HG02973 (cell line): ENCODE measurements around the gene KIAA1210.

ENCODE experiments used
- ATAC-seq: cut with Tn5 transposase; IDR thresholded peaks from one replicate; pipeline ENCODE4 v1.9.1; 2021; ENCODE audit warnings: moderate library complexity; ENCODE audit not compliant: unreplicated experiment

KIAA1210 gene

DNA sequence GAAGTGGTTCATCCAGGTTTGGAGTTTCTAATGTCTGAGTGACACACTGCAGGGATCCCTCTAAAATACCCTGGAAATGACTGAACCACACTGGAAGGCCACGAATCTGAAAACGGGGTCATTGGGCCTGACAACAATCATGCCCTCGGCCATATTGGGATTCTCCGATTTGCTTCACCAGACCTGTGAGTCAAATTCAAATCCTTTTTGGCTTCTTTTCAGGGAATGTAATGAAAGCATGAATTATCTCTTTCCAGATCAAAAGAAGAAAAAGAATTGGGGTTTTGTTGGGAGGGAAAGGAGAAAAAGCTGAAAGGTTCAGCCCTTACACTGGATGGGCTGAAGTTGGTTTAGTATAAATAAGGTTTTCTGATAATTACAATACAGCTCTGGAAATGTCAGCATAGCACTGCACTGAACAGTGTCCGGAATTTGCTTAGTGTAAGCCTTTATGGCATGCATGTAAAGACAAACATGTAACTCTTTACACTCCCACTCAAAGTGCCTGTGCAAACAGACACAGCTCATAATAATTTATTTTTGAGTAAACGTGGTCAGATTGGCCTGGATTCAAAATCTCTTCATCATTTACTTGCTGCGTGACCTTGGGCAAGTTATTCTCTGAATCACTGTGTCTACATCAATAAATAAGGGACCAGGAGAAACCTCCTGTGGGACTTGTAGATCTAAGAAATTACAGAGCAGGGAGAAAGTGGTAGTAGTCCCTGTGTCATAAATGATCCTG, 33.4 kb downstream of the KIAA1210 start:
- no peak for ATAC-seq

DNA sequence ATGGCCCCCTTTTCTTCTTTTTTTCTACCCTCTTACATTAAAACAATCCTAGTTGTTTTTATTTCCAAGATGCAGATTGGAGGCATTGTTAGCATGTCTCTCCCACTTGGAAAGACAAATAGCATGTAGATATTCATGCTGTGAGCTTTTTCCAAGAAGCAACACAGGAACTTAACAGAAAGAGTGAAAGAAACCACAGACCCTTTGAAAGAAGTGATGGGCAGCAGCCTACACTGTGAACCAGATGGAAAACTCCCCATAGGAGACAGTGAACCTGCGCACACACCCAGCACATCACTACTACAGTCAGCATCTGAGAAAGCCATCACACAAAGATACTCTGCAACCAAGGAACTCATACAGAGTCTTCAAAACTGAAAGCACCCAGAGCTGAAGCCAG, 37.0 kb downstream of the KIAA1210 start:
- ATAC-seq = no peak

DNA sequence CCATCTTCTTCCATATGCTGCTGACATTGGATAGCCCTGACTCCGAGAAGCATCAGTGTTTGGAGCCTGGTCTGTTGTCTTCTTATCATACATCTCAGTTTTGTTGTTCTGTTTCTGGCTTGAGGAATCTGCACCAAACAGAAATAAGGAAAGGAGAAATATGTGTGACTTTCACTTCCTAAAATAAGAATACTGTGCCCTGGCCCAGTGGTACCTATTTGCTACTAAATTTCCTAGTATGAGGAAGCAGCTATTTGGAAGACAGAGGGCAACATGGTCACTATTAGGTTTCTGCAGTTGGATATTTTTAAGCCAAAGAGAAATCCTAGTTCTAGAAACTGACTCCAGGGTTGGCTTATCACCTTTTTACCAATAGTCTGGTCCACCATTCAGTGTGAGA, 38.0 kb downstream of the KIAA1210 start:
- ATAC-seq = no peak

DNA sequence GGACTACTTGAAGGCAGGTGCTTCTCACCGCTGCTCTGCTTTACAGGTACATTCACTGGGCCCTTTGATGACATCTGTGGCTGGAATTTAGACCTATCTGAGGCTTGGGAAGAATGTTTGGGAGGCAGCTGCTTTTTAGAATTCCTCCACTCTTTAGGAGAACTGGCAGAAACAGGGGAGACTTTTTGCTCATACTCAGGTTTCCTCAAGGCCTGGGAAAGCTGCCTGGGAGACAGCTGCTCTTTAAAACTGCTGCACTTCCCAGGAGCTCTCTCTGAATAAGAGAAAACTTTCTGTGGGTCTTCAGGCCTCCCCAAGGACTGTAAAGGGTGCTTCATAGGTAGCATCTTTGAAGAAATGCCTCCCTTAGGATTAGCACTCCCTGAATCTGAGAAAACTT, 40.5 kb downstream of the KIAA1210 start:
- no peak for ATAC-seq

DNA sequence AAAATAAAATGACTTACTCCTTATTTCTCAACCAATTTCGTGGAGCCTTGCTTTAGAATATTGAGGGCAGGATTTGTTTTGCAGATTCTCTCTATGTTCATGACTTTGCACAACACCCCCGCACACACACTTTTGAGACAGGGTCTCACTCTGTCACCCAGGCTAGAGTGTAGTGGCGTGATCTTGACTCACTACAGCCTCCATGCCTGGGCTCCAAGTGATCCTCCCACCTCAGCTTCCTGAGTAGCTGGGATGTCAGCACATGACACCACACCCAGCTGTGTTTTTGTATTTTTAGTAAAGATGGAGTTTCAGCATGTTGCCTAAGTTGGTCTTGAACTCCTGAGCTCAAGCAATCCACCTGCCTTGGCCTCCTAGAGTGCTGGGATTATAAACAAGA, 42.8 kb downstream of the KIAA1210 start:
- no peak for ATAC-seq

DNA sequence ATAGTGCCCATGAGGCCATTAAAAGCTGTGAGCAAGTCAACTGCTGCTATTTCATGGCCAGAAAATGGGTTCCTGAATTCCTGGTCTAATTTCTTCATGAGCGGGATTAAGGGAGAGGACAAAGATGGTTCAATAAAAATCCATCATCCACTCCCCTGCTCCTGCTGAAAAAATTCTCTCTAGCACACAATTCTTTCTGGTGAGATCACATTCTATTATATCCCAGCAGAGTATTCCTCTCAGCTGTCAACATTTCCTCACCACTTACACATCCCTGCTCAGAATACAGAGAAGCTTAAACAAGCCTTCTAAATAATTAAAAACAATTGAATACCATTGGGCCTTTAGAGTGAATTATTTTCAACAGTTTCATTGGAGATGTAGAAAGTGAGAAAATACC, 45.3 kb downstream of the KIAA1210 start:
- ATAC-seq = no peak

DNA sequence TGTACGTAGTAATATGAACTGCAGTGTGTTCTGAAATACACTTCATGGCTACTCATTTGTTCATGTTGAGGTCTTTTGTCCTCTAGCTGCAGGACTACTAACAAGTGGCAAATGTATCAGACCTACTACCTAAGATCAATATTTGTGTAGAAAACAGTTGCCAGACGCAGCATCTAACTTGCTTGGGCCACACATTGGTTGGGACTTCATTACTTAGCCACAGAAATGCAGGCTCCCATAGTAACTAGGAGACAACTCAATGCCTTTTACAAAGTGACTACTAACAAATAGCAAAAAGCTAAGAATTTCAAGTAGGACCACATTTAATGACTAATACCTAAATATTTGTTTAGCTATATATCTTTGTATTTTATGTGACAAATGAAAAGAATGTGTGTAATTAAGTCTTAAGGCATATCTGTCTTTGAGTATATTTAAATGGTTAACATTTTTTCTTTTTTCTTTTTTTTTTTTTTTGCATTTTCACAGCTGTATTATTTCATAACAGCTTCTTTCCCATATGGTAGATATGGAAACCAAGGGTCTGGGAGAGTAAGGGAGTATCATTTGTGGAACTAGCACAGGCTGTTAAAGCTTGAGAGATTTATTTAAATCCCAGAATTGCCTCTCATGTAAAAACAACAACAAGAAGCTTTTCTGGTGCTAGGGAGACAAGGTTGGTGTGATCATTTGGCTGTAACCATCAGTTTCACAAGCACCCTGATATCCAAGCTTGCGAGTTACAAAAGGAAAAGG, 52.2 kb downstream of the KIAA1210 start:
- ATAC-seq = no peak

DNA sequence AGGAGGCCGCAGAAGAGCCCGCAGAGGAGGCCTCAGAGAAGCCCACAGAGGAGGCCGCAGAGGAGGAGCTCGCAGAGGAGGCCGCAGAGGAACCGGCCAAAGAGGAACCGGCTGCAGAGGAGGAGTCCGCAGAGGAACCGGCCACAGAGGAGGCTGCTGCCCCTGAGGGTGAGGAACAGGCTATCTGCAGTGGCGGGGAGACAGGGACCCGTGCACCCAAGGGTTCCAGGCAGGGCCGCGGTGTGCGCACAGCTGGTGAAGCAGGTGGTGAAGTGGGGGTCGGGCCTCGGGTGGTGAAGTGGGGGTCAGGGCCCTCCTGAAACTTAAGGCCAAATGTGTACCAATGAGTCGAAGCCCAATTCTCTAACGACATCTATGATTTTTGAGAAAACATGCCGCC, 53.7 kb downstream of the KIAA1210 start:
- no peak for ATAC-seq

DNA sequence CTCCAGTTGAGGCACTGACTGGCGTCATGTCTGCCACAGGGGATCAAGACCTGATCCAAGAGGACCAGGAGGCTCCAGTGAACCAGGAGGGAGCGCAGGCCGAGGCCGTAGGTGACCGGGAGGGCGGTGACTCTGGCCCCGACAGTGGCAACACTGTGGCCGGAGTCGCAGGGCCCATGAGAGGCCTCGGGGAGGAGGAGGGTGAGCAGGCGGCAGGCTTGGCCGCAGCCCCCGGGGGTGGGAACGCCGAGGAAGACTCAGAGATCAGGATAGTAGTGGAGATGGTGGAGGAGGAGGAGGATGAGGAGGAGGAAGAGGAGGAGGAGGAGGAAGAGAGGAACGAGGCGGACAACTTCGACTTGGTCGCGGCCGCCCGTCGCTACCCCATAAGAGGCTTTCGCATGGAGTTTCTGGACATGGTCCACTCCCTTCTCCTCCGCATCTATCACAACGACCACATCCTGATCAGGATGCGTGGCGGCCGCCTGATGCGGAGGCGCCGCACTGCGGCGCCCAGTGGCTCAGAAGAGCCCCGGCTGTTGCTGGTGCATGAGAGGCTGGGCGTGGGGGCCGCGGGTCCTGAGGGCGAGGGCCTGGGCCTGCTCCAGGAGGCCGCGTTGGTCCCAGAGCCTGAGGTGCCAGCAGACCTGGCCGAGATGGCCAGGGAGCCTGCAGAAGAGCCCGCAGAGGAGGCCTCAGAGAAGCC, 54.3 kb downstream of the KIAA1210 start:
- no peak for ATAC-seq

DNA sequence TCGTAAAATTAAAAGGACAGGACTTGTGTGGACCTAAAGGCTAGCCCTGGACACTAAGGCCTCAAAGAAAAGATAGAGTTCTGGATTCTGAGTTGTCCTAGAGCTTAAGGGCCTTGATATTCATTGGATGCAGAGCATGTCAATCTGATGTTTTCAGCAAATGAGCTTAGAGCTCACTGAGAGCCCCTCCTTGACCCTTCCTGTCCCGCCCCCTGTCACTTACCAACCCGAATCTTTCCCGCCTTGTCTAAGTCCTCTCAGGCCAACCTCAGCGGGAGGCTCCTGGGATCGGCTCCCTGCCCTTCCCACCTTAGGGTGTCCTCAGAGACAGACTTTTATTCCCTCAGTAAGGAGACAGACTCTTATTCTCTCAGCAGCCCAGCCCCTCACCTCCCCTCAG, 54.9 kb downstream of the KIAA1210 start, which contains the start of gene CT47C1:
Gene CT47C1, plus strand, starts transcription at position 250 of the 400 bp plus-strand sequence. CDS start 233 bp downstream, outside the sequence.
- no peak for ATAC-seq

DNA sequence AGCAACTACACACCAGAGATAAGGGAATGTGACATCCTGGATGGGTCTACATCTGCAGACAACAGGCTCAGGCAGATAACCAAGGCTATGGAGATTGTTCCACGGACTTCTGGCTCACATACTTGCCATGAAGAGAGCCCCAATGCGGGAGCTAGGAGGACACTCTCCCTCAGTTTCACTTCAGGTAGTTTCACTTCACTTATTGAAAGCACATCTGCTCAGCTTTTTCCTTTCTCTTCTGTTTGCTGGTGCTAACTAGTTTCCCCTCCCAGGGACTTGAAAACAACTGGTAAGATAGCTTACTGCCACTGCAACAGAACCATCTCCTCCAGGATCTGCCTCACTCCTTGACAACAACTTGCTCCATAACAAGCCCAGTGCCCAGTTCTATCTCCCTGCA, 56.2 kb downstream of the KIAA1210 start:
- ATAC-seq = peak; percentile 64

DNA sequence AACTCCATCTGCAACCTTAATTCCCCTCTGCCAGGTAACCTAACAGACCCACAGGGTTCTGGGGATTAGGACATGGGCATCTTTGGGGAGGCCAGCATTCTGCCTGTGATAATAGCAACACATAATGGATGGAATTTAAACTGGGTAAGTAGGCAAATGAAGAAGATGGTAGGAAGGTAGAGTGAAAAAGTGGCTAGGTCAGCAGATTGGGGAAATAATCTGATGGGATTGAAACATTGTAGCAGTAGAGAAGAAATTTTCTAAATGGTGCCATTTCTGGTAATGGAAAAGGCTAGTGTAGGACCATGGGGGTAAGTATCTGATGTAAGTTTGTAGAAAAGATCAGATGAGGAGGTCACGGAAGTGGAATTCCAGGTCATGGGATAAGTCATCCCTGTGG, 57.9 kb downstream of the KIAA1210 start:
- no peak for ATAC-seq

DNA sequence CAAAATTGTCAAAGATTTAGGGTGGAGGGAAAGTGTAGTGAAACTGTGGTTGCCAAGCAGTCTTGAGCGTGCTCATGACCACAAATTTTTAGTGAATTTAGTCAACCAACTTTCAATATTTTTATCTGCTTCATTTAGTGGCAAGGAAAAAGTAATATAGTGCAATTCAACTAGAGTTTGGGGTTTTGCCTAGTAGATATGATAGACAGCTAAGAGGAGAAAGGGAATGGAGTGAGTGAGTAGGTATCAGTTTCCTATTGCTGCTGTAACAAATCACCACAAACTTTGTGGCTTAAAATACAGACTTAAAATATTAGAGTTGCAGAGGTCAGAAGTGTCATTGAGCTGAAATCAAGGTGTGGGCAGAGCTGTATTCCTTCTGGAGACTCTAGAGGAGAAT, 58.5 kb downstream of the KIAA1210 start:
- no peak for ATAC-seq

DNA sequence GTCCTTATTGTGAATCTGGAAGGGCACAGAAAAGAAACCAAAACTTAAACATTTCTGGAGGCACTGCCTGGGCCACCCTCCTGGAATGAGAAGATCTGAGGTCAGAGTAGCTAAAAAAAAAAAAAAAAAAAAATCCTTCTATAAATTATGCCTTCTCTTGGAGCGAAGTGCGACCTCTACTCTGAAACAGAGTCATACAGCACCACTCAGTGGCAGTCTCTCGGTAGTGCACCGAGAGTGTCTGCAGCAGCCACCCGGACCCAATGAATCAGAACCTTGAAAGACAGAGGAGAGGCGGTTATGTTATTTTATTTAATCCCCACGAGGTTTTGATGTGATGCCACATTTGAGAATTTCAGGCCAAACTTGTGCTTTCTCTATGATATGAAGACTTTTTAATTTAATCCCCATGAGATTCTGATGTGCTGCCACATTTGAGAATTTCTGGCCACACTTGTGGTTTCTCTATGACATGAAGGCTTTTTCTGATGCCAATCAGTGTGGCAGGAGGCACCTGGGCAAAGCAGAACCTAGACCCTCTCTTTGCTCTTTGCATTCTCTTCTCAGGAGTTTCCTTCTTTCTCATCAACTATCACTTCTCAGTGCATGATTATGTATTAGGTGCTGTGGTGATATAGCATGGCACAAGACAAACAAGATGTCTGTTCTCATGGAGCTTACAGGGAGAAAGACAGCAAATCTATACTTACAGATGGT, 60.4 kb downstream of the KIAA1210 start:
- no peak for ATAC-seq

DNA sequence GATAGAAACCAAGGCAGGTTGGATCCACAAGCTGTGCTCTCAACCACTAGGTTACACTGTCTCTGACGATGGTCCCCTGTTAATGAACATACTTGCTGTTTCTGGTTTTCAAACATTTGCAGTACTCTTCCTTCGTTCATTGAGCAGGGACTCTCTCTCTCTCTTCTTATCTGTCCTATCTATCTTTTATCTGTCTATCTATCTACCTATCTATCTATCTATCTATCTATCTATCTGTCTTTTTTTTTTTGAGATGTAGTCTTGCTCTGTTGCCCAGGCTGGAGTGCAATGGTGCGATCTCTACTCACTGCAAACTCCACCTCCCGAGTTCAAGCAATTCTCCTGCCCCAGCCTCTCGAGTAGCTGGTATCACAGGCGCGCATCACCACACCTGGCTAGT, 64.2 kb downstream of the KIAA1210 start:
- ATAC-seq = no peak

DNA sequence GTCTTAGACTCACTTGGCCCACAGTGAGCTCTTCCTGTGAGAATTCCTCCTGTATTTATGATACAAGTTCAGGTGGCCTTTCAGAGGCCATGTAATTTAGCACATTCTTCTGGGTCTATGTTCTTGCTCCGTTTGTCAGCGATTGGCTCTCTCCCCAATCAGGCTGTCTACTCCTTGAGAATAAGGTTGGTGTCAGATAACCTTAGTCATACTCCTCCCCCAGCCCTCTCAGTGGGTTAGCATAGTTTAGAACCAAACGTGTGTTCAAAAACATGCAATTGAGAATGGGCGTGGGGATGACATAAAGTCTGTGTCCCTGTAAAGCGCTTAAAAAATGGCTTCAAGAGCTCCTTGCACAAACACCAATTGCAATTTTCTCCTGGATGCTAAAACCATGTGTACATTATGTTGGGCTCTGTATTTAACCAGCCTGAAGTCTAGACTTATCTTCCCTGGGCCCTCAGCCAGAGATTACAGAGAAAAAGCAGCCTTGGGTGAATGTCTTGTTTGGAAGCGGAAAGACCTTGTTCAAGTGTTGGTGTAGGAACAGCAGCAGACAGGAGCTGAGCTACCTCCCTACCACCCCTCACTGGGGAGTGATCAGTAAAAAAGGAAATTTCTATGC, 64.8 kb downstream of the KIAA1210 start:
- ATAC-seq = no peak

DNA sequence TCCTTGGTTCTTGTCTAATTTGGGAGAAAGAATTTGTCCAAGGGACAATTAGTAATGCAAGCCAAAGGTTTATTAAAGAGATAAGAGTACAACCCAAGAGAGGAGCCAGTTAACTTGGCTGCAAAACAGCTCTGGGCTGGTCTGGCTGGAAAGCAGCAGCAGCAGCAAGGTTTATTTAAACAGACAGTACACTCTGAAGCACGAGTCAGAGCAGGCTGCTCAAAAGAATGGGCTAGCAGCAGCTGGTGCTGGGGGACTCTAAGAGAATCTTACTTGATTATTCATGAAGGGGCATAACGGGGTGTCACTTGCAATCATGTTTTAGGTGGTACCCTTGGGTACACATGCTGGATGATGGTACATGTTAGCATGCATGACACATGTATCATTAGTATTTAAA, 71.9 kb downstream of the KIAA1210 start:
- no peak for ATAC-seq

DNA sequence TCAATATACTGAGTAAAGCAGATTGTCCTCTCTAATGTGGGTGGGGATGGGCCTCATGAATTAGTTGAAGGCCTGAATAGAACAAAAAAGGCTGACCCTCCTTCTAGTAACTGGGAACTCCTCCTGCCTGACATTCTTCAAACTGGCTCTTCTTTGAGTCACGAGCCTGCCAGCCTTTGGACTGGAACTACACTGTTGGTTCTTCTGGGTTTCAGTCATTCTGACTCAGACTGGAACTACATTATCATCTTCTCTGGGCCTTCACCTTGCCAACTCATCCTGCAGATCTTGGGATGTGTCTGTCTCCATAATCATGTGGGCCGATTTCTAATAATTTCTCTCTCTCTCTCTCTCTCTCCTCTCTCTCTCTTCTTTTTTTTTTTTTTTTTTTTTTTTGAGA, 81.7 kb downstream of the KIAA1210 start:
- ATAC-seq = no peak

DNA sequence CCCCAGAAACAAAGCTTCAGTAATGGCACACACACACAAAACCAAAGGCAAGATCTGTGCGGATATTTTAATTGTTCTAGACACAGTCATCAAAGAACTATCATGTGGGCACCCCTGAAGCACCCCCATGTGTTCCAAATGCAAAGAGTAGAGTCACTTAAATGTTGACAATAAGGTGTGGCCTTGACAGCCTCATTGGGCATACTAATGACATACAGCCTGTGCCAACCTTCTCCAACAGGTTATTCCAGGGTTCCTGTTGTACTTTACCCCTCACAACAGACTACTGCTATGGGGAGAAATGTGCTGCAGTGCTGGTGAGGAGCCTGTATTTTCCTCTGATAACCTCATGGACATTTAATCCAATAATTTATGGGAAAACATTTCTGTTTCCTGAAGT, 84.6 kb downstream of the KIAA1210 start:
- ATAC-seq = no peak

DNA sequence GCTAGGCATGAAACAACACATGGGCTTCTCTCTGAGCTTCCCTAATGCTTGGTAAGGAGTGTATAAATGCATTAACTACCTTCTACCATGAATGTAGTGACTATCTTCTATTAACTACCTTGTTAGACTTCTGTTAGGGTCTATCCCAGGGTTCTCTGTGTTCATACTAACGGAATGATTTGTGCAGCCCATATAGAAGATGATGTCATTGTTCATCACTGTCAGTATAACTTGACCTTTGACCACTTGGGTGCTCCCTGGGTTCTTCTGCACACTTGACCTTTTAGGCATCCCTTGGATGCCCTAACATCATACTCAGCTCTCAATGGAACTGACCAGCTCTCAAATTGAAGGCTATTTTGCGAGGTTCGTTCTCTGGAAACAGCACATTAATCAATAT, 85.6 kb downstream of the KIAA1210 start:
- ATAC-seq = no peak

DNA sequence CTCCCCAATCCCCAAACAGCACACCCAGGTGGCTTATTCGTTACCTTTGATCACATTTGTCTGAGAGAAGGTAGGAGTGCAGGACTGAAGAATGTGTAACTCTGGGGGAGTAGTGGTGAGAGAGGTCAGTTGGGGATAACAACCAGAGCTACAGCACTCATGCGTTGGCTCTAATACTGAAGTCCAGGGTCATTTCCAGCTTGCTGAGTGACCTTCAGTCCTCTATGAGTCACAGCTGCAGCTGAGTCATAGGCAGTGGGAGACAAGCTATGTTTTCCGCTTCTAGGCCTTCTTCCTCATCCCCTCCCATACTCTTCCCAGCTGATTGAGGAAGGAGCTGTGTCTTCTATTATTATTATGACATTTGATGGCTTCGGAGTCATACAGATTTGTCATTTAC, 86.4 kb downstream of the KIAA1210 start:
- ATAC-seq = no peak
